Measurements from ENCODE around the gene IRAK2.

DNA sequence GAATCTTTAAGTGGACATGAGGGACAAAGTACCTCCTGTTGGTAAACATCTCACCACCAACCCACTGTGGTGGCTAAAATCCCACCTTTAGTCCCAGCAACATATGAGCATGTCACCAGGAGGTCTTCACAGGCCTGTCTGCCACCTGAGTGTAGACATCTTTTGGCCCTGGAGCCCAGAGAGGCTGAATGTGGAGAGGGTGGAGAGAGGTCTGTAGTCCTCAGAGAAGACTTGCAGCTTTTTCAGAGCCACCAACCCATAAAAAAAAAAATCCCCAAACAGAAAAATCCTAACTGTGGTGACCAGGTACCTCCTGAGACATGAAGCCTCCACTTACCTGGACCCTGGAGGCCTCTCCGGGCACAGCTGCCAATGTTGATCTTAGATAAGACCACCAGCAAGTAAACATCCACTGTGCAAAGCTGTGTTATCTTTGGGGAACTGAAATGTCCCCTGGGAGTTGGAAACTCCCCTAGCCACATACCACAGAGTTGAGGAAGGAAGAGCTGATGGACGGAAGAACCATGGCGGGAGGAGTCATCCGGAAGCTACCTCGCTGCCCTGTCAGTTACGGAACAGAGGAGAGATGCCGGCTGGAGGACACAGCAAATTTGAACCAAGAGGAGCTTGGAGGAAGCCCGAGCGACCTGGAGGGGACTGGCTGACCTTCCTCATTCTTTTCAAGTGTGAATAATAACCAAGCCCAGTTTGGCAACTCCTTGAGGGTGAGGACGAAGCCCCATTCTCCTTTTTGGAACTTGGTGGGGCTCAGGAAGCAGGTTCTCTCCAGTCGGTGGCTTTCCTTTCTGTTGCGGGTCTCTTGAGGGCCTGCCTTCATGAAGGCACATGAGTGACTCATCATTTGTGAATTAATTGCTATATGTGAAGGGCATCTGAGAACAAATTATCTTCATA is 128.0 kb downstream of the IRAK2 start, which contains the start of gene GHRL:
- TF ChIP-seq TAF7 (optimal IDR thresholded peaks at IDR 0.05; ENCODE audit: borderline replicate concordance, low read depth, low read length) = no peak
- no peak for TF ChIP-seq JUND (IDR thresholded peaks at IDR 0.05; ENCODE audit: low read length)
- TF ChIP-seq POLR2A (IDR thresholded peaks at IDR 0.05; ENCODE audit: control extremely low read depth in 1 of 2, low read depth in 2 of 2, low read length in 2 of 2) = no peak
- TF ChIP-seq, protein P1, sequence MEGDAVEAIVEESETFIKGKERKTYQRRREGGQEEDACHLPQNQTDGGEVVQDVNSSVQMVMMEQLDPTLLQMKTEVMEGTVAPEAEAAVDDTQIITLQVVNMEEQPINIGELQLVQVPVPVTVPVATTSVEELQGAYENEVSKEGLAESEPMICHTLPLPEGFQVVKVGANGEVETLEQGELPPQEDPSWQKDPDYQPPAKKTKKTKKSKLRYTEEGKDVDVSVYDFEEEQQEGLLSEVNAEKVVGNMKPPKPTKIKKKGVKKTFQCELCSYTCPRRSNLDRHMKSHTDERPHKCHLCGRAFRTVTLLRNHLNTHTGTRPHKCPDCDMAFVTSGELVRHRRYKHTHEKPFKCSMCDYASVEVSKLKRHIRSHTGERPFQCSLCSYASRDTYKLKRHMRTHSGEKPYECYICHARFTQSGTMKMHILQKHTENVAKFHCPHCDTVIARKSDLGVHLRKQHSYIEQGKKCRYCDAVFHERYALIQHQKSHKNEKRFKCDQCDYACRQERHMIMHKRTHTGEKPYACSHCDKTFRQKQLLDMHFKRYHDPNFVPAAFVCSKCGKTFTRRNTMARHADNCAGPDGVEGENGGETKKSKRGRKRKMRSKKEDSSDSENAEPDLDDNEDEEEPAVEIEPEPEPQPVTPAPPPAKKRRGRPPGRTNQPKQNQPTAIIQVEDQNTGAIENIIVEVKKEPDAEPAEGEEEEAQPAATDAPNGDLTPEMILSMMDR (IDR thresholded peaks at IDR 0.05; ENCODE audit: control extremely low read depth in 1 of 3, insufficient read depth in 1 of 3, low read depth in 1 of 3, low read length in 3 of 3) = no peak
- no peak for TF ChIP-seq CBX8 (IDR thresholded peaks at IDR 0.05; ENCODE audit: borderline replicate concordance, low read depth, low read length)
- no peak for TF ChIP-seq RFX5 (IDR thresholded peaks at IDR 0.05; ENCODE audit: borderline replicate concordance, low read depth, low read length)
- TF ChIP-seq EP300 (IDR thresholded peaks at IDR 0.05; ENCODE audit: borderline replicate concordance in 1 of 2, low read depth in 2 of 2, low read length in 2 of 2) = no peak
- no peak for TF ChIP-seq GTF2F1 (IDR thresholded peaks at IDR 0.05; ENCODE audit: borderline replicate concordance, low read depth, low read length)
- no peak for TF ChIP-seq RXRA (IDR thresholded peaks at IDR 0.05; ENCODE audit: insufficient read depth, low read depth, low read length)
- TF ChIP-seq CREB1 (IDR thresholded peaks at IDR 0.05) = no peak
- no peak for TF ChIP-seq RAD21 (IDR thresholded peaks at IDR 0.05 in 1 of 2, conservative IDR thresholded peaks at IDR 0.05 in 1 of 2; ENCODE audit: low read depth in 2 of 2, low read length in 2 of 2)
- no peak for TF ChIP-seq CEBPB (IDR thresholded peaks at IDR 0.05; ENCODE audit: low read depth, low read length)

Measured in H1 (cell line).